HL-60 (cell line): Measurements from ENCODE around the gene CADM4.

Experiments
- DNase-seq, 2 experiments: peaks; one replicate each; pipeline ENCODE4 v3.0.0-alpha.2; 2010 to 2020; ENCODE audit warnings: low read depth in 1 of 2, low spot score in 1 of 2
- H3K27ac ChIP-seq: fragments of 250-450 bp; sonication (Bioruptor Pico); replicated peaks from 2 replicates; pipeline ENCODE4 v1.5.1; 2020; ENCODE audit warnings: mild to moderate bottlenecking, moderate library complexity
- H3K27me3 ChIP-seq: fragments of 250-450 bp; sonication (Bioruptor Pico); 2 replicates; pipeline ENCODE4 v1.5.1; 2021; ENCODE audit warnings: mild to moderate bottlenecking, moderate library complexity; ENCODE audit not compliant: insufficient read depth, poor library complexity, severe bottlenecking
- H3K4me3 ChIP-seq: replicated peaks from 2 replicates; pipeline ENCODE4 v1.5.1; 2011; ENCODE audit warnings: mild to moderate bottlenecking, control low read depth, low read length; ENCODE audit not compliant: insufficient read depth
- GABPA ChIP-seq: IDR thresholded peaks from 2 replicates; pipeline ENCODE4 v1.6.1; 2012; ENCODE audit warnings: low read depth
- POLR2AphosphoS5 ChIP-seq: IDR thresholded peaks from 2 replicates; pipeline ENCODE4 v1.6.1; 2012; ENCODE audit warnings: low read depth
- REST ChIP-seq: IDR thresholded peaks from 2 replicates; pipeline ENCODE4 v1.6.1; 2012; ENCODE audit warnings: low read depth; ENCODE audit not compliant: insufficient replicate concordance
- SPI1 ChIP-seq: IDR thresholded peaks from 2 replicates; pipeline ENCODE4 v1.6.1; 2012; ENCODE audit warnings: low read depth, mild to moderate bottlenecking, borderline replicate concordance
- TF ChIP-seq, protein P1 (sequence below): IDR thresholded peaks from one replicate; pipeline ENCODE4 v1.5.1; 2011; ENCODE audit warnings: low read length, control low read depth, inconsistent platforms; ENCODE audit not compliant: insufficient read depth

The CADM4 gene

DNA sequence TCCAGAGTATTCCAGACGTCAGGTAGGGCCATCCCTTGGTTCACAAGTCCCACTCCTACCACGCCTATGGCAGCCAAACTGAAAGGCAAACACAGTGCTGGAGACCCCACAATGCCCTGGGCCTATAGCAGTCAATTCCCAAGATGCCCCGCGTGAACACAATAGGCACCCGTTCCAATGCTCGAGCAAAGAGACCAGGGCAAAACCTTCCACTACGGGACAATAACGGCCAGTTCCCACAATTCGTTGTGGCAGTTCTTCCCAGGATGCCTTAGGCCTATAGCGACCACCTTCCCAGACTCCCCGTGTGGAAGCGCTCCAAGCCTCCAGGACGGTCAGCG, 20.8 kb downstream of the CADM4 start:
- Histone ChIP-seq H3K4me3 (peak overlapping the region; percentile 72), H3K27me3 (no peaks in the 10 kb centered on the region), H3K27ac (peak overlapping the region; percentile 89)
- peak; percentile 65 to 73 for DNase-seq
- TF ChIP-seq REST (no peak), SPI1 (no peak)

- no peak overlapping the region for H3K4me3 ChIP-seq
- no peak for DNase-seq
- no peak overlapping the region for H3K27ac ChIP-seq
- H3K27me3 ChIP-seq = no peaks in the 10 kb centered on the region
- TF ChIP-seq, protein P1, sequence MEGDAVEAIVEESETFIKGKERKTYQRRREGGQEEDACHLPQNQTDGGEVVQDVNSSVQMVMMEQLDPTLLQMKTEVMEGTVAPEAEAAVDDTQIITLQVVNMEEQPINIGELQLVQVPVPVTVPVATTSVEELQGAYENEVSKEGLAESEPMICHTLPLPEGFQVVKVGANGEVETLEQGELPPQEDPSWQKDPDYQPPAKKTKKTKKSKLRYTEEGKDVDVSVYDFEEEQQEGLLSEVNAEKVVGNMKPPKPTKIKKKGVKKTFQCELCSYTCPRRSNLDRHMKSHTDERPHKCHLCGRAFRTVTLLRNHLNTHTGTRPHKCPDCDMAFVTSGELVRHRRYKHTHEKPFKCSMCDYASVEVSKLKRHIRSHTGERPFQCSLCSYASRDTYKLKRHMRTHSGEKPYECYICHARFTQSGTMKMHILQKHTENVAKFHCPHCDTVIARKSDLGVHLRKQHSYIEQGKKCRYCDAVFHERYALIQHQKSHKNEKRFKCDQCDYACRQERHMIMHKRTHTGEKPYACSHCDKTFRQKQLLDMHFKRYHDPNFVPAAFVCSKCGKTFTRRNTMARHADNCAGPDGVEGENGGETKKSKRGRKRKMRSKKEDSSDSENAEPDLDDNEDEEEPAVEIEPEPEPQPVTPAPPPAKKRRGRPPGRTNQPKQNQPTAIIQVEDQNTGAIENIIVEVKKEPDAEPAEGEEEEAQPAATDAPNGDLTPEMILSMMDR = no peak
- TF ChIP-seq POLR2AphosphoS5 (no peak), SPI1 (no peak), GABPA (no peak), REST (no peak)
These were observed 22.7 kb downstream of the CADM4 start for GRCh38 chr19:43616954-43617353.

GRCh38 chr19:43616306-43616705, 23.3 kb downstream of the CADM4 start:
- no peak overlapping the region for H3K27ac ChIP-seq
- no peak for DNase-seq
- H3K27me3 ChIP-seq = no peaks in the 10 kb centered on the region
- TF ChIP-seq REST (no peak), POLR2AphosphoS5 (no peak), SPI1 (no peak), GABPA (no peak)
- TF ChIP-seq, protein P1 = no peak
- no peak overlapping the region for H3K4me3 ChIP-seq

- no peaks in the 10 kb centered on the region for H3K27me3 ChIP-seq
- no peak for DNase-seq
- TF ChIP-seq POLR2AphosphoS5 = no peak
- TF ChIP-seq SPI1 = no peak
- no peak for TF ChIP-seq REST
- TF ChIP-seq, protein P1 = no peak
- no peak for TF ChIP-seq GABPA
These were observed 27.3 kb downstream of the CADM4 start for GRCh38 chr19:43612374-43612773.

More at GRCh38 chr19:43612374-43612773, 27.3 kb downstream of the CADM4 start:
- no peak overlapping the region for H3K4me3 ChIP-seq
- H3K27ac ChIP-seq = no peak overlapping the region
